Keratinocyte (primary cell): Measurements from ENCODE around the gene MCTP2. TPM values are rescaled to one million over a fixed set of nuclear protein-coding genes. Genes with fewer than 3 reads are reported as not detected.

Experiments
- DNase-seq: peaks from one replicate; pipeline ENCODE4 v3.0.0-alpha.2; 2011; ENCODE audit warnings: low read depth, missing footprints, low spot score
- FAIRE-seq: peaks from 2 replicates; lab custom pipeline; 2011; peaks lifted over from hg19 to GRCh38; lab: Jason Lieb, UNC
- H2AFZ ChIP-seq: 2 replicates; pipeline ENCODE4 v1.6.0; 2012; ENCODE audit warnings: low read length, control low read depth, inconsistent platforms; ENCODE audit not compliant: control insufficient read depth
- H3K27ac ChIP-seq: 2 replicates; pipeline ENCODE4 v1.5.1; 2011; ENCODE audit warnings: low read length; ENCODE audit not compliant: control insufficient read depth, insufficient read depth
- H3K27me3 ChIP-seq: 3 replicates; pipeline ENCODE4 v1.6.0; 2011; ENCODE audit warnings: low read length; ENCODE audit not compliant: control insufficient read depth, insufficient read depth; ENCODE audit errors: extremely low read depth
- H3K36me3 ChIP-seq, 2 experiments: 2 replicates in 1 of 2; 3 replicates in 1 of 2; pipeline ENCODE4 v1.5.1; 2011; ENCODE audit warnings: low read length in 2 of 2, mild to moderate bottlenecking in 1 of 2; ENCODE audit not compliant: control insufficient read depth in 2 of 2, insufficient read depth in 2 of 2; ENCODE audit errors: extremely low read depth in 1 of 2
- H3K4me1 ChIP-seq: 3 replicates; pipeline ENCODE4 v1.5.1; 2011; ENCODE audit warnings: low read length; ENCODE audit not compliant: control insufficient read depth, insufficient read depth; ENCODE audit errors: extremely low read depth
- H3K4me2 ChIP-seq: 3 replicates; pipeline ENCODE4 v1.6.0; 2011; ENCODE audit warnings: low read depth, low read length; ENCODE audit not compliant: control insufficient read depth, insufficient read depth; ENCODE audit errors: extremely low read depth
- H3K4me3 ChIP-seq, 3 experiments: fragments of 200-600 bp in 1 of 3; sonication (generic) in 1 of 3; 2 replicates in 2 of 3; 3 replicates in 1 of 3; pipeline ENCODE4 v1.5.1; 2011 to 2016; ENCODE audit warnings: low read length in 3 of 3, mild to moderate bottlenecking in 3 of 3, control low read depth in 2 of 3, inconsistent platforms in 1 of 3, low read depth in 1 of 3, mixed read lengths in 1 of 3, mixed run types in 1 of 3, moderate library complexity in 1 of 3; ENCODE audit not compliant: control insufficient read depth in 2 of 3, insufficient read depth in 2 of 3; ENCODE audit errors: extremely low read depth in 1 of 3
- H3K79me2 ChIP-seq: 2 replicates; pipeline ENCODE4 v1.6.0; 2012; ENCODE audit warnings: low read length; ENCODE audit not compliant: control insufficient read depth, insufficient read depth
- H3K9ac ChIP-seq: 3 replicates; pipeline ENCODE4 v1.6.0; 2011; ENCODE audit warnings: low read length; ENCODE audit not compliant: control insufficient read depth, insufficient read depth; ENCODE audit errors: extremely low read depth
- H3K9me1 ChIP-seq: 3 replicates; pipeline ENCODE4 v1.6.0; 2011; ENCODE audit warnings: low read length; ENCODE audit not compliant: control insufficient read depth, insufficient read depth; ENCODE audit errors: extremely low read depth
- H3K9me3 ChIP-seq: 2 replicates; pipeline ENCODE4 v1.5.1; 2012; ENCODE audit warnings: low read depth, low read length; ENCODE audit not compliant: control insufficient read depth
- H4K20me1 ChIP-seq: 3 replicates; pipeline ENCODE4 v1.6.0; 2011; ENCODE audit warnings: low read length; ENCODE audit not compliant: control insufficient read depth, insufficient read depth; ENCODE audit errors: extremely low read depth
- EZH2 ChIP-seq: IDR thresholded peaks from one replicate; pipeline ENCODE4 v1.6.1; 2012; ENCODE audit warnings: inconsistent platforms, mild to moderate bottlenecking, low read length, moderate library complexity
- dilution Hi-C: fragments of 300-500 bp; cut with MboI; formaldehyde crosslinking; loops from one replicate; pipeline ENCODE4 v1.7.0; 2020; ENCODE audit warnings: low sequenced_read_pairs; ENCODE audit not compliant: extremely low pct_ligation_motif_present
- polyA plus RNA-seq, 5 experiments: library from polyadenylated mRNA; depleted of rRNA in 3 of 5; stranded (reverse) in 3 of 5; stranded (forward) in 1 of 5; unstranded in 1 of 5; fragments of >200 nt; gene quantifications; 1 replicate in 1 of 5; 2 replicates in 3 of 5; 3 replicates in 1 of 5; pipeline versions ENCODE4 v1.2.1 to v1.2.3, GENCODE V29; 2011 to 2012; ENCODE audit warnings: missing spikeins in 2 of 5, low read depth in 1 of 5, low replicate concordance in 1 of 5
- TF ChIP-seq, protein P1 (sequence below), 3 experiments: IDR thresholded peaks in 1 of 3; conservative IDR thresholded peaks in 1 of 3; optimal IDR thresholded peaks in 1 of 3; 2 replicates in 2 of 3; 3 replicates in 1 of 3; pipeline versions ENCODE3 to v1.5.1; 2011; ENCODE audit warnings: low read length in 3 of 3, mild to moderate bottlenecking in 3 of 3, moderate library complexity in 2 of 3, control low read depth in 1 of 3, inconsistent platforms in 1 of 3; ENCODE audit not compliant: insufficient read depth in 2 of 3; ENCODE audit errors: extremely low read depth in 1 of 3

Gene MCTP2
- polyA plus RNA-seq, 1 donor (not counting 4 experiments of a cell fraction or from before 2014, with no cell fraction given) = 22.0 TPM

DNA sequence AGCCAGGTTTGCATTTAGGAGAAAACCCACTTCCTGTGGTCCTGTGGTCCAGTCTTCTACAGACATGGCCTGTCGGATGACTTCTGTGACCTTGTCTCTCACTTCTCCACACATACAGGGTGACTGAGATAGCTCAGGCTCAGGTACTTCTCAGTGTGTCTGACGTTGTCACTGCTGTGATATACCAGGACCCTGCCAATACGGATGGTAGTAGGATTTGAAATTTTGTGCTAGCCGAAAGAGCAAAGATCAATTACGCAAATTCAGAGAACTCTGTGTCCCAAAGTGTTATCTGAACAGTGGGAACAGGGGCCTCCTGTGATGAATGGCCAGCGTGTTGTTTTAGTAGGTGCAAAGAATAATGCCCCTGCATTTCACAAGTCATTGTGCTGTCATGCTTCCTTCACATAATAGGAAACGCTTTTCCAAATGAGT lies 128.9 kb downstream of the MCTP2 start:
- Histone ChIP-seq H3K9ac (no peak overlapping the region), H3K79me2 (no peaks in the 10 kb centered on the region), H3K9me3 (no peaks in the 10 kb centered on the region), H3K9me1 (no peaks in the 10 kb centered on the region), H3K36me3 (peaks cover 4 to 12% of the 10 kb centered on the region in 2 experiments), H3K27me3 (no peaks in the 10 kb centered on the region), H3K27ac (no peak overlapping the region), H2AFZ (no peak overlapping the region), H3K4me2 (no peak overlapping the region), H4K20me1 (no peaks in the 10 kb centered on the region), H3K4me1 (no peaks in the 10 kb centered on the region), H3K4me3 (no peak overlapping the region)
- TF ChIP-seq, protein P1, sequence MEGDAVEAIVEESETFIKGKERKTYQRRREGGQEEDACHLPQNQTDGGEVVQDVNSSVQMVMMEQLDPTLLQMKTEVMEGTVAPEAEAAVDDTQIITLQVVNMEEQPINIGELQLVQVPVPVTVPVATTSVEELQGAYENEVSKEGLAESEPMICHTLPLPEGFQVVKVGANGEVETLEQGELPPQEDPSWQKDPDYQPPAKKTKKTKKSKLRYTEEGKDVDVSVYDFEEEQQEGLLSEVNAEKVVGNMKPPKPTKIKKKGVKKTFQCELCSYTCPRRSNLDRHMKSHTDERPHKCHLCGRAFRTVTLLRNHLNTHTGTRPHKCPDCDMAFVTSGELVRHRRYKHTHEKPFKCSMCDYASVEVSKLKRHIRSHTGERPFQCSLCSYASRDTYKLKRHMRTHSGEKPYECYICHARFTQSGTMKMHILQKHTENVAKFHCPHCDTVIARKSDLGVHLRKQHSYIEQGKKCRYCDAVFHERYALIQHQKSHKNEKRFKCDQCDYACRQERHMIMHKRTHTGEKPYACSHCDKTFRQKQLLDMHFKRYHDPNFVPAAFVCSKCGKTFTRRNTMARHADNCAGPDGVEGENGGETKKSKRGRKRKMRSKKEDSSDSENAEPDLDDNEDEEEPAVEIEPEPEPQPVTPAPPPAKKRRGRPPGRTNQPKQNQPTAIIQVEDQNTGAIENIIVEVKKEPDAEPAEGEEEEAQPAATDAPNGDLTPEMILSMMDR (optimal IDR thresholded peaks at IDR 0.05 in 1 of 3, IDR thresholded peaks at IDR 0.05 in 1 of 3, conservative IDR thresholded peaks at IDR 0.05 in 1 of 3; ENCODE audit: extremely low read depth in 1 of 3, insufficient read depth in 2 of 3, low read length in 3 of 3) = no peak
- TF ChIP-seq EZH2 = no peak
- DNase-seq = no peak
- no peak for FAIRE-seq
- dilution Hi-C loops = no loop called here

DNA sequence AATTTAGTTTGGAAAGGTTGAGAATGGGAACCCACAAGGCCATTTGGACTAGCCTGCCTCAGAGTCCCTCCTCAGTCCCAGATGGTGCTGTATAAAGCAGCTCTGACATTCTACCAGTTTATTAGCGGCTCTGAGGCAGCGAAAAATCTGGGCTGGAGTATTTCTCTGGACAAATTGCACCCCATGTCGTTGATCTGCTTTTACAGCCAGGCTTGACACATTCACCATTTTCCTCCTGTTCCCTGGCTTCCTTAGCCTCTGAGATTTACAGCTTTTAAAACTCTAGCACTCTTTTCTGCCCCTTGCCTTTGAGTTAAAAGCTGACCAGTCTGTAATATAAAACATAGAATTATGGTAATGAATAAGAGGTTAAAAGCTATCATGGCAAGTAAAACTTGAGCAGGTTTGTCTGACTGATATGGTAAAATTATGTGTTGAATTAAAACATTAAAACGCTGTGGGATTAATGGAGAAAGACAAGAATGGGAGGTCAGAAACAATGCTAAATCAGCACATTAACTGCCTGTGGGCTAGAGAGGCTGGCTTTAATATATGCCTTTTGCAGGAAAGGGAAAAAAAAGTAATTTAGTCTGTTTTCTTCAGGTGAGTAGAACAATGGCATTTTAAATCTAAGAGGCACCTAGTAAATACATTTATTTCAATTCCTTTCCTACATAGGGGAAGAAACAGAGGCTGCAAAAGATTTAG lies 131.2 kb downstream of the MCTP2 start:
- TF ChIP-seq, protein P1 (optimal IDR thresholded peaks at IDR 0.05 in 1 of 3, IDR thresholded peaks at IDR 0.05 in 1 of 3, conservative IDR thresholded peaks at IDR 0.05 in 1 of 3; ENCODE audit: extremely low read depth in 1 of 3, insufficient read depth in 2 of 3, low read length in 3 of 3) = no peak
- TF ChIP-seq EZH2 = no peak
- H3K27me3 ChIP-seq = no peaks in the 10 kb centered on the region

More for the DNA sequence above, 131.2 kb downstream of the MCTP2 start:
- H3K4me1 ChIP-seq = no peaks in the 10 kb centered on the region
- no peaks in the 10 kb centered on the region for H3K9me1 ChIP-seq
- no peaks in the 10 kb centered on the region for H4K20me1 ChIP-seq
- H3K9me3 ChIP-seq = no peaks in the 10 kb centered on the region
- peaks cover 4 to 12% of the 10 kb centered on the region in 2 experiments for H3K36me3 ChIP-seq
- H3K4me3 ChIP-seq = no peak overlapping the region
- no peak overlapping the region for H2AFZ ChIP-seq
- no peak overlapping the region for H3K27ac ChIP-seq
- no peaks in the 10 kb centered on the region for H3K79me2 ChIP-seq
- dilution Hi-C loops = no loop called here
- DNase-seq (no peak), FAIRE-seq (no peak)
- H3K4me2 ChIP-seq = no peak overlapping the region
- no peak overlapping the region for H3K9ac ChIP-seq
